H7 (cell line): ENCODE measurements around the gene WDFY1. TPM values are rescaled to one million over a fixed set of nuclear protein-coding genes. Genes with fewer than 3 reads are reported as not detected.
A peak's percentile ranks its signal among the peaks of the same experiment; 100 is the strongest.
"Not testable (repeated sequence)": the region's sequence is repeated elsewhere in the genome, so short reads cannot be mapped to it uniquely, and the experiment has no call there.

Experiments used
- DNase-seq: peaks from one replicate; pipeline ENCODE4 v3.0.0; 2012
- H3K27me3 ChIP-seq: 2 replicates; pipeline ENCODE4 v1.6.0; 2011; ENCODE audit warnings: mild to moderate bottlenecking, low read length; ENCODE audit not compliant: control insufficient read depth, insufficient read depth
- H3K36me3 ChIP-seq: replicated peaks from 2 replicates; pipeline ENCODE4 v1.5.1; 2011; ENCODE audit warnings: low read length; ENCODE audit not compliant: control insufficient read depth, insufficient read depth
- H3K4me3 ChIP-seq: 2 replicates; pipeline ENCODE4 v1.5.1; 2011; ENCODE audit warnings: low read depth, mild to moderate bottlenecking, control low read depth, low read length, moderate library complexity; ENCODE audit not compliant: insufficient read depth
- total RNA-seq: library from RNA; depleted of rRNA; stranded (reverse); fragments of >200 nt; shearing (Covaris generic); gene quantifications from 2 replicates; pipeline ENCODE4 v1.2.3, GENCODE V29; 2014

WDFY1 gene
- total RNA-seq, 1 experiment from 2014 or later, result 88.8 TPM

- DNase-seq, result no peak
- Histone ChIP-seq H3K4me3 (no peak overlapping the region), H3K36me3 (no peaks in the 10 kb centered on the region), H3K27me3 (no peaks in the 10 kb centered on the region)
These were observed 620 bp upstream of the WDFY1 start for GRCh38 chr2:223945755-223946154.

- peak overlapping the region; percentile 97 for H3K4me3 ChIP-seq
- no peaks in the 10 kb centered on the region for H3K27me3 ChIP-seq
- no peaks in the 10 kb centered on the region for H3K36me3 ChIP-seq
- DNase-seq, result peak; percentile 81
These were observed 901 bp downstream of the WDFY1 start for GRCh38 chr2:223944166-223944702.

- H3K36me3 ChIP-seq, result no peaks in the 10 kb centered on the region
- H3K27me3 ChIP-seq, result no peaks in the 10 kb centered on the region
- H3K4me3 ChIP-seq, result peak overlapping the region; percentile 97
- peak; percentile 41 for DNase-seq
These were observed 1.6 kb downstream of the WDFY1 start for GRCh38 chr2:223943561-223944008.

GRCh38 chr2:223943135-223943534, 2.0 kb downstream of the WDFY1 start:
- H3K4me3 ChIP-seq, result no peak overlapping the region
- peak; percentile 44 for DNase-seq
- no peaks in the 10 kb centered on the region for H3K27me3 ChIP-seq
- H3K36me3 ChIP-seq, result no peaks in the 10 kb centered on the region

- Histone ChIP-seq H3K27me3 (no peaks in the 10 kb centered on the region), H3K36me3 (no peaks in the 10 kb centered on the region), H3K4me3 (no peak overlapping the region)
- no peak for DNase-seq
These were observed 3.4 kb downstream of the WDFY1 start for GRCh38 chr2:223941579-223942277.

- not testable (repeated sequence) for H3K27me3 ChIP-seq, DNase-seq, H3K4me3 ChIP-seq, H3K36me3 ChIP-seq
These were observed 5.7 kb downstream of the WDFY1 start for GRCh38 chr2:223939438-223939837.

- Histone ChIP-seq H3K4me3 (no peak overlapping the region), H3K27me3 (no peaks in the 10 kb centered on the region), H3K36me3 (no peaks in the 10 kb centered on the region)
- DNase-seq, result no peak
These were observed 7.6 kb downstream of the WDFY1 start for GRCh38 chr2:223937535-223937934.

GRCh38 chr2:223936862-223937326, 8.2 kb downstream of the WDFY1 start:
- no peak for DNase-seq
- Histone ChIP-seq H3K27me3 (no peaks in the 10 kb centered on the region), H3K4me3 (no peak overlapping the region), H3K36me3 (no peaks in the 10 kb centered on the region)

- Histone ChIP-seq H3K36me3 (no peaks in the 10 kb centered on the region), H3K4me3 (no peak overlapping the region), H3K27me3 (no peaks in the 10 kb centered on the region)
- DNase-seq, result no peak
These were observed 9.5 kb downstream of the WDFY1 start for GRCh38 chr2:223935459-223936125.

- no peak overlapping the region for H3K4me3 ChIP-seq
These were observed 10.3 kb downstream of the WDFY1 start for GRCh38 chr2:223934870-223935269.

GRCh38 chr2:223932816-223933800, 12.0 kb downstream of the WDFY1 start:
- H3K4me3 ChIP-seq, result no peak overlapping the region
- H3K27me3 ChIP-seq, result no peaks in the 10 kb centered on the region
- DNase-seq, result no peak
- peaks cover 1% of the 10 kb centered on the region for H3K36me3 ChIP-seq

More at GRCh38 chr2:223934870-223935269, 10.3 kb downstream of the WDFY1 start:
- no peak for DNase-seq
- H3K36me3 ChIP-seq, result no peaks in the 10 kb centered on the region
- no peaks in the 10 kb centered on the region for H3K27me3 ChIP-seq

- DNase-seq, result no peak
- Histone ChIP-seq H3K36me3 (peaks cover 1% of the 10 kb centered on the region), H3K4me3 (no peak overlapping the region), H3K27me3 (no peaks in the 10 kb centered on the region)
These were observed 14.8 kb downstream of the WDFY1 start for GRCh38 chr2:223930103-223930976.

- DNase-seq, result no peak
- Histone ChIP-seq H3K36me3 (peaks cover 1% of the 10 kb centered on the region), H3K27me3 (no peaks in the 10 kb centered on the region), H3K4me3 (no peak overlapping the region)
These were observed 15.5 kb downstream of the WDFY1 start for GRCh38 chr2:223929571-223930102.
